ENCODE results near the gene EDN1. TPM values are rescaled to one million over a fixed set of nuclear protein-coding genes. Genes with fewer than 3 reads are reported as not detected.
"Not testable (repeated sequence)": the region's sequence is repeated elsewhere in the genome, so short reads cannot be mapped to it uniquely, and the experiment has no call there.

EDN1 gene
- total RNA-seq, 1 donor from 2014 or later = 4.3 TPM

DNA sequence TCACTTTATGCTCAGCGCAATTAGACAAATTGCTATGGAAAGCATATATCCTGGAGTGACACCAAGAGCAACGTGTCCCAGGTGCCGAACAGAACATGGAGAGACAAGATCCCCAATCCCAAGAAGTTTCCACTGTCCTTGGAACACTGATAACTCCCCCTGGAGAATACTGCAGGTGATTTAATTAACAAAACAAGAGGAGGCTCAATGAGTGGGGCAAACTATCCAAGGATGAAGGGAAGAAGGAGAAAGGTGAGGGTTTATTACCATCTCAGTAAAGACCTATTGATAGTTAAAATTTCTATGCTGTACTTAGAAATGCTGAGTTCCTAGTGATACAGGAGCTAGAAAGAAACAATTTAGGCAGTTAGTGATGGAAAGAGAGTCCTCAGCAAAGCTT lies 35.7 kb downstream of the EDN1 start:
- no peak for DNase-seq (ENCODE audit: low spot score)

DNA sequence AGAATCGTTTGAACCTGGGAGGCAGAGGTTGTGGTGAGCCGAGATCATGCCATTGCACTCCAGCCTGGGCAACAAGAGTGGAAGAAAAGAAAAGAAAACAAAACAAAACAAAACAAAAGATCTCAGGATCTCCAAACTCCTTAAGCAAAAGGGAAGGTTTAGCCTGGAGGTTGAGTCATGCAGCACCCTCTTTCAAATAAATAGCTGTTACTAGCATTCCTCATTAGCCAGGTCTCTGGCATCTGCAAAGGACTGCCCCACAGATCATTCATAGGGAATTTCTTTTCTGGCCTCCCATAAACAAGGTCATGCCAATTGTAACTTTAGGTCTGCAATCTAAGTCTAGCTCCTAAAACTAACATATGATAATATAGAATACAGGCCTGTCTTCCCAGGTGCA lies 37.2 kb downstream of the EDN1 start:
- DNase-seq (ENCODE audit: low spot score) = no peak

DNA sequence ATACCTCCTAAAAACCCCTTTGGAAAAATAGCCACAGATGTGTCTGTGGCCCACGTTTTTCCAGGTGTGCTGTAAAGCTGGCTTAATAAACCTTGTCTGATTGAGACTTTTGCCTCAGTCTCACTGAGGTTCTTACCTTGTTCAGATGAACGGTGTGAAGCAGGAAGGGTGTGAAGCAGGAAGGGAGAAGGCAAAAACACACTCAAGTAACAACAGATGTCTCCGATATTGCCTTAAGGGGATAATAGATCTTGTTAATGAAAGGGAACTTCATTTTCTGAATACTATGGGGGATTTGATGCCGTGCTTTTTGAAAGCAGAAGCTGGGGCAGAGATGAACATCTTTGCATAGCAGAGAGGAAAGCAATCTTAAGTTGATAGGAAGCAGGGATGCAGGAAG lies 37.8 kb downstream of the EDN1 start:
- no peak for DNase-seq (ENCODE audit: low spot score)

DNA sequence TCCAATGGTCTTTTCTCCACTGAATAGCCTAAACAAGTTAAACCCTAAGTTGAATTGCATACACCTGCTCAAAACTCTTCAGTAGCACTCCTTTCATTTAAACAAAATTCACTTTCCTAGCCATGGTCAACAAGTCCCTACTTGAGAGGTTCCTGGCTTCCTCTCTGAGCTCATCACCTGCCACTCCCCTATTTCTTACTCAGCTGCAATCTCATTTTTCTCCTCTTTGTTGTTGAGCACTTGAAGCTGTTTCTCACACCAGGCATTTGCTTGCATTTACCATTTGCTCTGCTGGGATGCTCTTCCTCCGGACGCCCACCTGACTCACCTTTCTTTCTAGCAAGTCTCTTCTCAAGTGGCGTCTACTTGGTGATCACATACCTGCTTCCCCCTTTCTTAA lies 38.5 kb downstream of the EDN1 start:
- DNase-seq (ENCODE audit: low spot score) = no peak

DNA sequence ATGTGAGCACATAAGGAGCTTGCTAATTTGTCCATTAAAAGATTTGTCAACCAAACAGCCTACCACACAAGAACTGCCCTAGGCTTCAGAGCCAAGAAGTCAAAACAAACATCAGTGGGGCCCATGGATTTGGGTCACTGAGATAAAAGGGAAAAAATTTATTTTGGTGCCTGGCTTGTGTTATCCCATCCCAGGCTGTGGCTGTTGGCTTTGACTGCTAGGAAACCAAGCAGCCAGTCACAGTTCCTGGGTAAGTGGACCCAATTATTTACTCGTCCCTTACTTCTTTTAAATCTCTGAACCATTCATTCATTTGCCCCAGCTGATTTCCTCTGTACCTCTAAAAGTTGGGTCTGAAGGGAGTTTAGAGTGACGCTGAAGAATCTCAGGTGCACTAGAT lies 41.3 kb downstream of the EDN1 start:
- no peak for DNase-seq (ENCODE audit: low spot score)

DNA sequence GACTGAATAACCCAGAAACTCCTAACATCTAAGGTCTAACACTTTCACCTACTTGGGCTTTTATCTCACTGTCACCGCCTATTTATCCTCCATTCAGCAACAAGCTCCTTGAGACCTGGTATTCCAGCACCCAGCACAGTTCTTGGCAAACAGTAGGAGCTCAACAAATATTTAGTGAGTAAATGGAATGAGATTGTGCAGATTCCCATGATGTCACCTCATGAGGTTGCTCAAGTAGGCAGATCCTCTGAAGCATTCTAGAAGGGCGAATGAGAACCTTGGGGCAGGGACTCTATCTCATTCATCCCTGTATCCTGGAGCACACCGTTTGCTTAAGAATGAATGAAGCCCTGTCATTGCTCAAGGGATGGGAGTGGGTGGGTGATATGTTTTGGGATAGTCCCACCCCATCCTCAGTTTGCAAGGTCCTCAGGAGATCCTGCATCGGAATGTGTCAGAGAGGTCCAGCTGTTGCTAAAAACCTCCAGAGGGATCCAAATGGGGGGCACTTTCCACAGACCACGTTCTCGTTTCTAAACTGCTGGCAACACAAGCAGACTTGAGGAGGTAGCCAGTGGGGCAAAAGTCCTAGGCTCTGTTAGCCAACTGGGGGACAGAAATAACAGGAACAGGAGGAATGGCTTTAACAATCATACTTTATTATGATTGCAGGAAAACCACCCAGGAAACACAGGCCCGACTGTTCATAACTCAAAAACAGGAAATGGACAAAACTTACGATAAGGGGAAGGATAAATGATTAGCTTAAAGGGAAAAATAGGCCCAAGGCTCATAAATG lies 42.0 kb downstream of the EDN1 start:
- DNase-seq (ENCODE audit: low spot score) = no peak

DNA sequence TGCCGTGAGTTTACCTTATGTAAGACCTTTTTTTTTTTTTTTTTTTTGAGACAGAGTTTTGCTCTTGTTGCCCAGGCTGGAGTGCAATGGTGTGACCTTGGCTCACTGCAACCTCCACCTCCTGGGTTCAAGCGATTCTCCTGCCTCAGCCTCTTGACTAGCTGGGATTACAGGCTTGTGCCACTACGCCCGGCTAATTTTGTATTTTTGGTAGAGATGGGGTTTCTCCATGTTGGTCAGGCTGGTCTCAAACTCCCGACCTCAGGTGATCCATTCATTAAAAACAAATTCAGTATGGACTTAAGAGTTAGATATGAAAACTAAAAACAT lies 42.6 kb downstream of the EDN1 start:
- DNase-seq (ENCODE audit: low spot score) = not testable (repeated sequence)

DNA sequence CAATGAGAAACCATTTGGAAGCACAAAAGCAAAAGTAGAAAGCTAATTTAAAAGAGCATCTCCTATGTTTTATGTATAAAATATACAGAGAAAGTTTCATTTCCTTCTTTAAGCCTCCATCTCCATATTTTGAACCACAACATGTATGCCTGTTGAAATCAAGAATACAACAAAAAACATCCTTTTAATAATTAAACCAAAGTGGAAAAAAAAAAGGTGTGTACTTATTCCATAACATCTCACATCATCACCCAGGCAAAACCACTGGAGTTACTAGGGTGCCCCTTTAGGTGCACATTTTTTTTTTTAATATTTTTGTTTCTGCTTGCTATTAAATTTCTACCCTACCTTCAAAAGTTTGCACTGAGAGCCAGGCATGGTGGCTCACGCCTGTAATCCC lies 43.0 kb downstream of the EDN1 start:
- DNase-seq (ENCODE audit: low spot score) = no peak

DNA sequence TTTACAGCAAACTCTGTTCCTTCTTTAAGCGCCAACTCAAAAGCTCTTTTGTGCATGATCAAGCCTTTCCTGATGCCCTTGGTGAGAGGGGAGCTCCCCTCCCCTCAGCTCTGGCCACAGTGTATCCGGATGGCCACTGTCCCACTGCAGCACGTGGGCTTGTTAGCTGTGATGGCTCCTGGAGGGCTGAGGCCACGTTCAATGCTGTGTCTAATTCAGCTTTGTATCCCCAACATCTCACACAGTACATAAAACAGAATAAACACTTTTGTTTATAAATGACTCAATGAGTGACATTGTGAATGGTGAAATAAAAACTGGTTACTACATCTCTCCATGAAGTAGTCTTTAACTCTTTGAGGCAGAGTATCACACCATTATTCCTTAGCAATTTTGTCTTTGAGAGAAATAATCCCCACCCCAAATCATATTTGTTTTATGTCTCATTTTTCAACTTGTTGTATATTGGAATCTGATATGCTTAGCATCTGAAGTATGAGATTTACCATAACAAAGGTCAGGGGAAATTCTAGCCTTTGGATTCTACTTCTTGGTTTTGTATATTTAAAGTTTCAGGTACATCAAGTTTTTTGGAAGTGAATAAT lies 44.5 kb downstream of the EDN1 start:
- DNase-seq (ENCODE audit: low spot score) = no peak

DNA sequence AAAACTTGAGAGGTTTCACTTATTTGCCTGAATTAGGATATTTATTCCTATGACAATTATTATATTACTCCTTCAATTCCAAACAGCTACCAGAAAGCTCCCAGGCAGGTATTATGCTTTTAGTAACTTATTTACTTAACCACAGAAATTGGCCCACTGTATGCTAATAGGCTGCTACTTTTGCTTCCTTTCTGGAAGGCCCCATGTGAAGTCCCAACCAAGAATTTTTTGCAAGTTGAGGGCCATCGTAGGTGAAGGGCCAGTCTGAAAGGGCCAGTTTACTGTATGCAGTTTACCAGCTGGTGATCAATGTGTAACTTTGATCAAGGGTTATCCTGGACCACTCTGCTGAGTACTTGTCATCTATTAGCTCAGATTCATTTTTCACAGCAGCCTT lies 45.0 kb downstream of the EDN1 start:
- DNase-seq (ENCODE audit: low spot score) = no peak

DNA sequence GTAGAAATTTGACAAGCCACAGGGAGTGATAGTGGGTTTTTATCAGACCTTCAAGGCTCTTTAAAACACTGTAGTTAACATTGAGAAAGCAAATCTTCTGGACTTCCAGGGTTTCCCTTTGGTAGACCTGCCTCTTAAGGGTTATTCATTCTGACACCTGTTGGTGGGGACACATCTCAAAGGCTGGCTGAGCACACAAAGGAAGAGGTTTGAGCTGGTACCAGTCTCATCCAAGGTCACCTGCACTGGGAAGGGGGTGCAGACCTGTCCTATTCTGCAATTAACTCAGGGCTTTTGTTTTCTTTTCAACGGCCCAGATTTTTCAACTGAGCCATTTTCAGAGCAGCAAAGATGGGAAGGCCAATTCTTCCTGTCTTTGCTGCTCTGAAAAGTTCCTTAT lies 45.6 kb downstream of the EDN1 start:
- no peak for DNase-seq (ENCODE audit: low spot score)

DNA sequence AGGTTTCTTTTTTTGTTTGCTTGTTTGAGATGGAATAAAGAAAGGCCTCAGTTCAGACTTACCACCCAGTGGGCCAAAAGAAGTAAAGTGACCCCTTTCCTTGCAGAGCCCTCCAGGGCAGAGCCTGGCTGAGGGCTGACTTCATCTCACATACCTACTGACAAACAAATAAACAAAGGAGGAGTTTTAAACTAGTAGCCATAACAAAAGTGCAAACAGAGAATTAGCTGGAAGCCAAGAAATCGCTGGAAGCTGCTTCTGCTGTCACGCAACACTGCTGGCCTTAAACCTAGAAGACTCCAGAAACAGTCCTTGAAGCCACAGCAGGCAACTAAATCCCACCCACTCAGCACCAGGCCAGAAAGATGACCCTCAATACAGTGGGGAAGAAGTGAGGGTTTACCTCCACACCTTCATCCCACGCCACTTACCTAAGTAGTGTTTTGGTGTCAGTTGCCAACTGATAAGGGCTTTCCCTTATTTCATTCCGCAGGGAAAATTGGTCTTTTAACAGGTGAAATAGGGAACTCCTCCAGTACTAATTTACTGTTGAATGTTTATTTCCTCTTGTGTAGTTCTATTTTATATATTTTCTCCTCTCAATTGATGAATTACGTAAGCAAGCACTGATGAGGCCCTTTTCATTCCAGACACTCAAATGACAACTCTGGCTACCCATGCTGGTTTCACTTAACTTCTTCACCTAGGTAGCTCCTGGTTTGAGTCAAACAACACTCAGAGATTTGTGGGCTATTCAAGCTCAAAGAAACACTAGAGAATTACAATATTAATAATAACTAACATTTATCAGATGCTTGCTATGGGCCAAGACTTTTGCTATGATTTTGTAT lies 46.2 kb downstream of the EDN1 start:
- DNase-seq (ENCODE audit: low spot score) = no peak

DNA sequence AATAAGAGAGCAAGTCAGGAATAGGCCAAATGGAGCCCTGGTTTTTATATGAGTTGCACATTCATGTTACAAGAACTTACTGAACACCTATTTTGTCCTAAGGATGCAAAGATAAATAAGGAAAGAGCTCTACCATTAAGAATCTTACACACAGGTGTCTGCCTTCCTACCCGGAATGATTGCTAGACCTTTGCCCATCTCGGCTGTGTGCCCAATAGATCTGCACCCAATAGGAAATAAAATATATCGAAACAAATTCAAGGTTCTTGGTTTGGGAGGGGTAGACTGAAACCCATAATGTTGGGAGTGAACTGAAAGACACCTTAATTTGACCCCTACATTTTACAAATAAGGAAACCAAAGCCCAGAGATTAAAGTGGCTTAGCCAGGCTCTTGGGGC lies 48.9 kb downstream of the EDN1 start:
- no peak for DNase-seq (ENCODE audit: low spot score)

DNA sequence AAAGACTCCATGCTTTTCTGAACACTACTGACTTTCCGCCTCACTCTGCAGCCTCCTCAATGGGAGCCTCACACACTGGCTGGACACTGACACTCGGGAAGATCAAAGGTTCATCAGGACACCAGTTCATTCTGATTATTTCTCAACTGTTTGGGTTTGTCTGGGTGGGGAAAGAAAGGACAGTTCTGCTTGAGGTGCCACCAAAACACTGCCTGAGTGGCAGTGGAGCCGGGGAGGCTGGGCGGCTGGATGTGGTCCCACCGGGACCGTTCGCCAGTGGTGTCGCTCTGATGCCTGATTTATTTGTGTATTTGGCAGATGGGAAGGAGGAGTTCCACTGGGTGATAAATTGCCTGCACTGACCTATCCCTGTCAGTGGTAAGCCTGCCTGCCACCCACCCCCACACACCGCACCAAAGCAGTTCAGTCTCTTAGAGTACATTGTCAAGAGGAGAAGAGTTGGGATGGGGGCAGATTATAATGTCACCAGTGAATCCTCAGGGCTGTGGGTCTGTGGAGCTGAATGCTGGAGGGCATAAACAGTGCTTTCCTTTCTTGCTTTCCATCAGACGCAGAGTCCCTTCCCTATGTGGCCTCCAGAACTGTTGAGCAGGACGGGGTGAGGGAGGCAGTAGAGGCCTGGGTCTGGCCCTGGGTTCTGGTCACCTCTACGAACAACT lies 49.8 kb downstream of the EDN1 start:
- no peak for DNase-seq (ENCODE audit: low spot score)

DNA sequence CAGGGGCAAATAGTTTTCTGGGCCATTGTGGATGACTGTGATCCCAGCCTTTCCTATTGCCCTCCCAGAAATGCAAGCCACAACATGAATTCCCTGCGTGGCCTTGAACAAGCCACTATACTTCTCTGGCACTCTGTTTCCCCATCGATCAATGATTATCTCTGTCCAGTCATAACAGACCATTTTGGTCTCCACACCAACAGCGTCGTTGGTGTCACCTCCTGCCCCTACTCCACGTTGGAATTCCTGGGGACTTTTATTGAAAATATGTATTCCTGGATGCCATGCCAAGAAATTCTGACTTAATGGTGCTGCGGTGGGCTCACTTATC lies 50.3 kb downstream of the EDN1 start:
- DNase-seq (ENCODE audit: low spot score) = no peak

DNA sequence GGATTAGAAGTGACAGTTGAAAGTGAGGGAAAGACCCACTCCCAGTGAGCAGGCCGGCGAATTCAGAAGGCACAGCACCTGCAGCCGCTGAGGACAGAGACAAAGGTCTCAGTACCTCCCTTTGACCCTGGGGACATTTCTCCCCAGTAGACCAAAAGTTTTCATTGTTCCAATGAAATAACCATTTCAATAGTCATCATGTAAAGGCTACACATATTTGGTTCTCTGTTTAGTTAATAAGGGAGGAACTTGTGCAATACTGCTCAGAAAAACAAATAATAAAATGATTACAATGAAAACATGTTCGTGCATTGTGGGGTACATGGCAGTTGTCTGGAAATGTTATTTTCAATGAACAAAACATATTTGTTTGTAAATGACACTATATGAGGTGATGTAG lies 52.5 kb downstream of the EDN1 start:
- DNase-seq (ENCODE audit: low spot score) = no peak

DNA sequence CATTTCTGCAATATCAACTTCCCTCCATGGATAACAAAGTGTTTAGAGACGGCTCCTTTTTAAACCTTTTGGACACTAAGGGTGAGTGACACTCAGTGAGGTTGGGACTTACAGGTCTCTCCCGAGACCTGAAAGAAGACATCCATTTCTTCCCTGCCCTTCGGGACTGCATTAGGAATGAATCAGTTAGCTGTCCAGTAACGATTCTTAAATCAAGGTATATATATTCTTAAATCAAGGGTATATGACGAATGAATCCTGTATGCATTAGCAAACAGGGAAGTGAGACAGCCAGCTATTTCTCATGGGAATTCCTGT lies 52.9 kb downstream of the EDN1 start:
- DNase-seq (ENCODE audit: low spot score) = no peak

DNA sequence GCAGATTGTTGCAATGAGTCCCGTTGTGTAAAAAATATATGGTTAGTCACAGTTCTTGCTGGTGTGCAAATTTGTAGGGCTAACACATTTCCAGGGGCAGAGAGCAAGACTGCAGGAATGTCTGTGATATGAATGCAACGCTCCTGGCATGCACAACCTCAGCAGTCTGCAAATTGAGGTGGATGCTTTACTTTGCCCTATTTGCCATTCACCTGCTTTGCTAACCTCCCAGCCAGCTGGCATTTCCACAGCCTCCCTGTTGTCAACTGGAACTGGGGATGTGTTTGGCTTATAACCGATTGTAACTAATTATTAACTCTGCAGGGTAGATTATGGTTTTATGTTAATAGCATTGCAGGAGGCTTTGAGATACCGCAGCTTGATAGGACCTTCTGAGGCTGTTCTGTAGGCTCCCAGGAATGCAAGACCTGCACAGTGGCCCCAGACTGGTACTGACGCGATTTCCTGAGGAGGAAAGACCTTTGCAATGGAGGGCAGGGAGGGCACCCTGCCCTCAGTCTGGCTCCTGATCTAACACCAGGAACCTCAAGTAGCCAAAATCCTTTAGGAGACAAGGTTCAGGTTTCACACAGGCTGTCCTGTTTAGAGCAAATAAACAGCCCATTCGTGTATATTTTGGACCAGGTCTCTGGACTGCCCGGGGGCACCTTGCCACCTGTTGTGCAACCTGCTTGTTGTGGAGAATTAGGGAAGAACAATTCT lies 53.4 kb downstream of the EDN1 start:
- no peak for DNase-seq (ENCODE audit: low spot score)

DNA sequence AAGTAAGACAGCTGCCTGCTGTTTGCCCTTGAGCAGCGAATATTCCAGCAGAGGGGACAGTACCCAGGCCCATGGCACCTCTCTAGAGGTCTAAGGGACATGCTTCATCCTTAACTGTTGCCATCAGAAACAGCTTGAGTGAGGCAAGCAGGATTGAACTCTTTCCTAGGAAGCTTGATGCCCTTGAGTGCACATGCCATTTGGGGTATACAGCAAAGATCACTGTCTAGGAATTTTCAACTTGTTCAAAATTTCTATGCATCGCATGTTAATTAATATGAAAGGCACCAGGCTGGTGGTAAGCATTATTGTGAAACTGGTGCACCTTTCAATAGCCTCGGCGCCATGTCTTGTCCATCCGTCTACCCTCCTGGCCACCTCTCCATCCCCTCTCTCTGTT lies 54.1 kb downstream of the EDN1 start:
- DNase-seq (ENCODE audit: low spot score) = no peak

DNA sequence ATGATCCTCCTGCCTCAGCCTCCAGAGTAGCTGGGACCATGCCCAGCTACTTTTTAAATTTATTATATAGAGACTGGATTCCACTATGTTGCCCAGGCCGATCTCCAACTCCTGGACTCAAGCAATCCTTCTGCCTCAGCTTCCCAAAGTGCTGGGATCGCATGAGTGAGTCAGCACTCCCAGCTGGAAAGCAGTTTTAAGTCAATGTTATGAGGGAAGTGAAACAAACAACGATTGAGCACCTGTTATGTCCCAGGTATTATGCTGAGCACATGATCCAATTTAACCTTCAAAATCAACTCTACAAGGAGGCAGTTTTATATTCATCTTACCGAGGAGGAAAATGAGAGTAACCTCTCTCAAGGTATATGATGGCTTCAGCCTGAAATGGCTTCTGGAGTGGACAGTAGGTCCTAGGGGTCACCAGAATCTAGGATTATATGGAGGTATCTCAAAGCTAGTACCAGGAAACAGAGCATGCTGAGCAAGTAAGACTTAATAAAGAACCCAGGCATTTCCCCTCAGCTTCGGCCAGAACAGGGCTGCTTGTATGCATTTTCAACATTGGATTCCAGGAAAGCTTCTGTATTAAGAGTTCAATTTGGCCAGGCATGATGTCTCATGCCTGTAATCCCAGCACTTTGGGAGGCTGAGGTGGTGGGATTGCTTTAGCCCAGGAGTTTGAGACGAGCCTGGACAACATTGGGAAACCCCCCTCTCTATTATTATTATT lies 55.0 kb downstream of the EDN1 start:
- DNase-seq (ENCODE audit: low spot score) = no peak

DNA sequence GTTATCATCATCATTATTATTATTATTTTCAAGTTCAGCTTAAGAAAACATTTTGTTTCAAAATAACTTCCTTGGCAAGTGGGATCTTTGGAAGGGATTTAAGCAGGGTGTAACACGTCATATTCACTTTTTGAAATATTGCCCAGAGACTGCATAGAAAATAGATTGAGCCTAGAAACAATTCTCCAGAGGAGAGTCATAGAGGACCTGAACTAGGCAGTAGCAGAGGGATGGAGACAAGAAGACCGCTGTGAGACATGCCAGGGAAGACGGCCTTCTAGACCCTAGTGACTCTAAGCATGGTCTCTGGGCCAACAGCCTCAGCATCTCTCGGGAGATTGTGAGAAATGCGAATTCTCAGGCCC lies 55.5 kb downstream of the EDN1 start:
- no peak for DNase-seq (ENCODE audit: low spot score)
